ENCODE measurements around the gene CD58.
"Not testable (repeated sequence)": the region's sequence is repeated elsewhere in the genome, so short reads cannot be mapped to it uniquely, and the experiment has no call there.

DNA sequence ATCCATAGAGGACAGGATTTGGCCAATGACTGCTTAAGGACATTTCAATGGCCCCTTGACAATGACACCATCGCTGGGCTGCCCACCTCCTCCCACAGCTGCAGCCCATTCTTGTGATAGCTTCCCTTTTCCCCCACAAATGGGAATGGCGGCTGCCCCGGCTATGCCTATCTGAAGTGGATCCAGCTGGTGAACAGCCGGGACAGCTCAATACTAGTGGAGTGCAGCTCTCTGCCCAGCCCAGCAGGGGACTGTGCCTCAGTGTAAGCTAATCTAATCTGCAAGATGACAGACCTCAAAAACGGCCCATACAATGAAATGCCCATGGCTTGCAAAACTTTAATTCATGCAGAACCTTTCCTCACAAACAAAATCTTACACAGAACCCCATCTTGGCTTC, 47.0 kb upstream of the CD58 start:
- TF ChIP-seq EZH2 (IDR thresholded peaks at IDR 0.05; ENCODE audit: borderline replicate concordance, low read depth, low read length, poor library complexity, severe bottlenecking), result not testable (repeated sequence)
- TF ChIP-seq, protein P1, sequence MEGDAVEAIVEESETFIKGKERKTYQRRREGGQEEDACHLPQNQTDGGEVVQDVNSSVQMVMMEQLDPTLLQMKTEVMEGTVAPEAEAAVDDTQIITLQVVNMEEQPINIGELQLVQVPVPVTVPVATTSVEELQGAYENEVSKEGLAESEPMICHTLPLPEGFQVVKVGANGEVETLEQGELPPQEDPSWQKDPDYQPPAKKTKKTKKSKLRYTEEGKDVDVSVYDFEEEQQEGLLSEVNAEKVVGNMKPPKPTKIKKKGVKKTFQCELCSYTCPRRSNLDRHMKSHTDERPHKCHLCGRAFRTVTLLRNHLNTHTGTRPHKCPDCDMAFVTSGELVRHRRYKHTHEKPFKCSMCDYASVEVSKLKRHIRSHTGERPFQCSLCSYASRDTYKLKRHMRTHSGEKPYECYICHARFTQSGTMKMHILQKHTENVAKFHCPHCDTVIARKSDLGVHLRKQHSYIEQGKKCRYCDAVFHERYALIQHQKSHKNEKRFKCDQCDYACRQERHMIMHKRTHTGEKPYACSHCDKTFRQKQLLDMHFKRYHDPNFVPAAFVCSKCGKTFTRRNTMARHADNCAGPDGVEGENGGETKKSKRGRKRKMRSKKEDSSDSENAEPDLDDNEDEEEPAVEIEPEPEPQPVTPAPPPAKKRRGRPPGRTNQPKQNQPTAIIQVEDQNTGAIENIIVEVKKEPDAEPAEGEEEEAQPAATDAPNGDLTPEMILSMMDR (conservative IDR thresholded peaks at IDR 0.05; ENCODE audit: low read depth, low read length), result not testable (repeated sequence)

All from A673 (cell line).